ENCODE data around the gene NPHP4.

The NPHP4 gene

GRCh38 chr1:5992026-5992813 lies at the start of gene NPHP4:
Gene NPHP4 (minus strand): TSS chr1:5992425. CDS start chr1:5986289, 6,136 bp downstream.
- DNase-seq = peak; percentile 92

DNA sequence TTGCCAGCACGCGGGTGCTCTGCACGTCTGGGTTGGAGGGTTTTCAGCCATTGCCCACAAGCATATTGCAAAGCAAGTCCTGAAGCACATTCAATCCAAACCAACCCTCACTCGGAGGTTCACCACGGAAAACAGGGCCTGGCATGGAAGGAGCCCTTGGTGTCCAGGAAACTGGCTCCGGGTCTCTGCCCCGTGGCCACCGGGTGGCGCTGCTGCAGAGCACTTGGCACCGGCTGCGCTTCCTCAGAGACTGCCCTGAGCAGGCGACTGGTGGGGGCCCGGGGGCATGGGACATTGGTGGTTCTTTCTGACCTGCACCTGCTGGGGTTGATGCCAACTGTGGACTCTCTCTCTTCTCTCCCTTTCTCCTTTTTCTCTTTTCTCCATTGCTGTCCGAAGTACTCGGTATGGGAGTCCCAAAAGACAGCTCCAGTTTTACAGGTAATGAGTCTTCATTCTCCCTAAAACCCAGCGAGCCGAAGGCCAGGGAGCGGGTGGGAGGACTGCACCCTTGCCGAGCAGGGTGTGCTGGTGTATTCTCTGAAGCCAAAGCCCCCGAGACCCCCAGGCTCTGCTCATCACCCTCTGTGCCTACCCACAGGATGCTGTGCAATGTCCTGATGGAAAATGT lies 49.3 kb upstream of the NPHP4 start:
- no peak for DNase-seq

GRCh38 chr1:6040861-6041415 lies 48.7 kb upstream of the NPHP4 start:
- DNase-seq = no peak

- no peak for DNase-seq
Measured at GRCh38 chr1:6040444-6040843, 48.2 kb upstream of the NPHP4 start.

- DNase-seq = no peak
Measured at GRCh38 chr1:6039031-6039430, 46.8 kb upstream of the NPHP4 start.

DNA sequence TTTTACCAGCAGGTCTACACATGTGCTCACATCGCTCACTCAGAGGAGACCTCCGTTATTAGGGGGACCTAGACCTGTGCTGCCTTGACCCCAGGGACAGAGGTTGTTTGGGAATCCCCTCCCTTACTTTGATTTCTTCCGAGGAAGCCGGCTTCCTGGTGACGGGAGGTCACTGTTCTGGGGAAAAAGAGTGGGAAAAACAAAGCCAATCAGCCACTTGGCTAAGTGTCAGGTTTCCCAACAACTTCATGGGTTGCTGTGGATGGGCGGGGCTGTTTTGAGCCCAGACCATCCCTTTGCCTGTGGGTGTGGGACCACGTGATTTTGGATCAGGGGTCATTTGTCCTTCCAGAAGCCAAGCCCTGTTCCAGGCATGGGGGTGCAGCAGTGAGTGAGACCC lies 46.4 kb upstream of the NPHP4 start:
- DNase-seq = no peak

GRCh38 chr1:6037338-6037762 lies 45.1 kb upstream of the NPHP4 start:
- DNase-seq = no peak

DNA sequence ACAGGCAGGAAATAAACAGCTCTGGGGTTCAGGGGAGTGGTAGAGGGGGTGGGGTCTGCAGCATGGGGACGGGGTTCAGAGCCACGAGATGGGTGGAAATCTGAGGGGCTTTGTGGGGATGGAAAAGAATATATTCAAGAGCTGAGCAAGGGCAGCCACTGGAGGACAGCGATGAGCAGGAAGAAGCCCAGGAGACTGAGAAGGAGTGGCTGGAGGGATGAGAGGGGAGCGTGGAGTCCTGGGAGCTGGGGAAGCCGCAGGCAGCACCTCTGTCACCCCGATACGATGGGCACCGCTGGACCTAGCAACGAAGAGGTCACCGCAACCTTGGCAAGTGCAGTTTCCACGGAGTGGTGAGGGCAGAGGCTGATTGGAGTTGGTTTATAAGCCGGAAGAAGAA lies 43.5 kb upstream of the NPHP4 start:
- no peak for DNase-seq

DNA sequence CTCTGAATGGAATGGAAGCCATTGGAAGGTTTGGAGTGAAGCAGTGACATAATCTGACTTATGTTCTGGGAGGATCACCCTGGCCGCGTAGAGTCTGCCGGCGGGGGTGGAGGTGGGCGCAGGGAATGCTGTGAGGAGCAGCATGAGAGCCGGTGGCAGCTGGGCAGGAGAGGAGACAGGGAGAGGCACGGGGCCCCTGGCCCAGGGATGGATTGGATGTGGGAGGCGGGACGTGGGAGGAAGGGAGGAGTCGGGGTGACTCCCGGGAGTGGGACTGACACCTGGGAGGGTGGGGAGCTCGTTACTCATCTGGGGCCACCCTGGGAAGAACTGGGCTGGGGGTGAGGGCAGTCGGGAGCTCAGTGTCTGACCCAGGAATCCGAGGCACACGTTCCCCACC lies 43.1 kb upstream of the NPHP4 start:
- no peak for DNase-seq

- no peak for DNase-seq
Measured at GRCh38 chr1:6034750-6035096, 42.5 kb upstream of the NPHP4 start.

DNA sequence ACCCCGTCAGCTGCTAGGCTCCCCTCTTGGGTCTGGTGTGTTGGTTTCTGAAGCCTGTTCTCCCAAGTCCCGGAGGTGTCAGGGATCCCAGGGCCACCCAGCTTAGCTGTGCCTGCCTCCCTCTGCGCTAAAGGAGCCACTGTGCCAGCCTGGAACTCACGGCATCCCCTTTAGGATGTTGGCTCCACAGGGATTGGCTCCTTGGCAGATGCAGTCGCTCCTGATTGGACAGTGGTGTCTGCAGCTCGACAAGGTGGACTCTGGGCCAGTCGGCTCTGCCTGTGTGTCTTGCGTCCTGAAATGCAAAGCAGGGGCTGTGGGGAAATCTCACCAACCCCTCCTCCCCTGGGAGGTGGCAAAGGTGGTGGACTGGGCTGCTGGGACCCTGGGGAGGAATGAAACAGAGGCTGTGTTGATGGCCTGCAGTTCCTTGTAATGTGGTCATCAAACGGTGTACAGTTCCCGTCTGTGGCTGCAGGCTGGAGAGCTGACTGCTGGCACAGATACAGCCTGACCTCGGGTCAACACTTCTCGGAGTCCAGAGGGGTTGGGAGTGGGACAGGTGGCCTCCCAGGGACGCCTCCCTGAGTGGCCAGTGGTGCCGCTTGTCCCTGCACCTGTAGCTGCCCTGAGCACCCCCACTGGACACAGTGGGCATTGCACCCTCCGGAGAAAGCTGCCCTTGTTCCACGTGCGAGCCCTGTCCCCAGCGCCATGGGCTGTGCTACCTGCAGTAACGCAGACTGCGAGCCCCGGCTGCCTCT lies 41.9 kb upstream of the NPHP4 start:
- no peak for DNase-seq

- no peak for DNase-seq
Measured at GRCh38 chr1:6033124-6033523, 40.9 kb upstream of the NPHP4 start.

DNA sequence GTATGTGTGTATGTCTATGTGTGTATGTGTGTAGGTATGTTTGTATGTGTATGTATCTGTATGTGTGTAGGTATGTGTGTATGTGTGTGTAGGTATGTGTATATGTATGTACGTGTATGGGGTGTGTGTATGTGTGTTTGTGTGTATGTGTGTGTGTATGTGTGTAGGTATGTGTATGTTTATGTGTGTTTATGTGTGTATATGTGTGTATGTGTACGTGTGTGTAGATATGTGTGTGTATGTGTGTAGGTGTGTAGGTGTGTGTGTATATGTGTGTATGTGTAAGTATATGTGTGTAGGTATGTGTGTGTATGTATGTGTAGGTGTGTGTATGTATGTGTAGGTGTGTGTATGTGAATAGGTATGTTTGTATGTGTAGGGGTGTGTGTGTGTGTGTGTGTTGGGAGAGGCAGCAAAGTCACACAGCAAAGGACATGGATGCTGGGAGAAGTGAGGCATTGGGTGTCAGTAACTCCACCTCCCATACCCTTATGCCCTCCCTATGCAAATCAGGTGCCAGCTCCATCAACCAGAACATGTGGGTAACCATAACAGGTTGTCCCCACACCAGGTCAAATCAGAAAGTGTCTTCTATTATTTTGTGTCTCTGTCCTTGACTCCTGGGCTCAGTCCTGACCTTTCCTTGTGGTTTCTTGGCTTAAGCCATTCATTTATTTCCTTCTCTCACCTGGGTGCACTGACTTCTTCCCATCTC lies 38.5 kb upstream of the NPHP4 start:
- DNase-seq = no peak

GRCh38 chr1:6030132-6030531 lies 37.9 kb upstream of the NPHP4 start:
- DNase-seq = no peak

GRCh38 chr1:6029351-6029750 lies 37.1 kb upstream of the NPHP4 start:
- no peak for DNase-seq

DNA sequence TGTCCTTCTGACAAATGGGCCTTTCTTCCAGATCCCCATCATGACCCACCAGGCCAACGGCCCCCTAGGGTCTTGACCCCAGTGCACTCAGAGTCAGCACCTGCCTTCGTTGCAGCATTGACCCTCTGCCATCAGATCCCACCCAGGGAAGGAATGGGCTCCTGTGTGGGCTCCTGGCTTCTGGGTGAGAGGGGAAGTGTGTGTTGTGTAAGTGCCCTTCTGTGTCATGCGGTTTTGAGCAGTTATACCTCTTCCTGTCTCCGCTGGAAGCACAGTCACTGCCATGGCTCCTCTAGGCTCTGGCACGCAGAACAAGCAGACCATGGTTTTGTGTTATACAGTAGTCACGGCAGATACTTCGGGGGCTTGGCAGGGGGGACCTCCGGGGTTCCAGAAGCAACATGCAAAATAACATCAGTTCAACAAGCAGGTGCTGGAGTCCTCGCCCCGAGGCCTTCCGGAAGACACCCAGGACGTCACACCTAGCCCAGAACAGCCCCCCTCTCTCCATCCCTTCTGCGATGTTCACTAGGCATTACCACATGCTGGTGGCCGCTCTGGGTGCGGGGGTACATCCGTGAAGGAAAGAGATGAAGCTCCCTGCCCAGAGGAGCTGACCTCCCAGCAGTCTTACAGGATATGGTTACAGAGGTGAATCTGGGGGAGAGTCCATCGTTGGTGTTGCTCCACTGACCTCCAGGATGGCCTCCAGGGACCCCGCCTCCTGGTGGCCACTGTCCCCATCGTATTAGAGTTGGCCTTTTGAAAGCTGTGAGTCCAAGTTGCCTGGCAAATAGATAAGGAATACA lies 36.0 kb upstream of the NPHP4 start:
- DNase-seq = no peak

DNA sequence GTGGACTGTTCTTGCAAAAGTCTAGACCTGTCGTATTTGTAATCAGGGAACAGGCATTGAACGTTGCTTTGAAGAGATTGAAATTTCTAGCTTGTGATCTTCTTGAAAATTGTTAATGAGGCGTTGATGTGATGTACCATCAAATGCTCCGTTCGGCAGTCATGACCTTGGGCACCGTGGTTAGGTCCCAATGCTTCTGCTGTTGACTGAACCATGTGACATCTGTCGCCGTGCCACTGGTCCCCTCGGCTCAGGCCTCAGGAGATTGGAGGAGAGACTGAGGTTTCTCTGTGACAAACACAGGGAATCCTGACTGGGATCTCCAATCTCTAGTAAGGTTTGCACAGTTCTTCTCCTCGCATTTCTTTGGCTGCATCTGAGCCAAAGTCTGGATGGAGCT lies 35.4 kb upstream of the NPHP4 start:
- DNase-seq = no peak

GRCh38 chr1:6026095-6026809 lies 34.0 kb upstream of the NPHP4 start:
- peak; percentile 59 for DNase-seq

DNA sequence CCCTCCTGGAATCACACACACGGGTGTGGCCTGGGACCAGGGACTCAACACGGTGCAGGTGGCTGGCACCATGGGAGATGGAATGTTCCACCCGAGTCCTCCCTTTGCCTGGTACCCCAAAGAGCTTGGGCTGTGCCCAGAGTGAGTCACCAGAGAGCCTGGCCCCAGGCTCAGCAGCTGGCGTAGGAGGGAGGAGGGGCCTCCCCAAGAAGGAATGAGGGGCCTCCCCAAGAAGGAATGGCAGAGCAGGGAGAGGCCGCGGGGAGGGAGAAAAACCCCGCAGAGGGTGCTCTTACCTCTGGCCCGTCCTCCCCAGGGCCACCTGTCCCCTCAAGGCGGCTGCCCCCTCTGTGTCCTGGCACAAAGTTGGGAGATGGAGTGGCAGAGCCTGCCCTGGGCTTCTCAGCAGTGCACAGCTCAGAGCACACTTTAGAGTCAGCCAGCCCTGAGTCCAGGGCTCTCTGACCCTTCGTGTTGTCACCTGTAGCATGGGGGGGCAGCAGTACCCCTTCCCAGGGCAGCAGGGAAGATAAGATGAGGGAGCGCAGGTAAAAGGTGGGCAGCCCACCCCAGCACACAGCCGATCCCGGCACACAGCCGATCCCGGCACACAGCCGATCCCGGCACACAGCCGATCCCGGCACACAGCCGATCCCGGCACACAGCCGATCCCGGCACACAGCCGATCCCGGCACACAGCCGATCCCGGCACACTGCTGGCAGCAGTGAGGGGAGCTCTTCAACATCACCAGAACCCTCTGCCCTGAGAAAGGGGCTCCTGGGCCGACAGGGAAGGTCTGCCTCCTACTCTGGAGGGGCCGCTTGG lies 33.3 kb upstream of the NPHP4 start:
- DNase-seq = no peak

- no peak for DNase-seq
Measured at GRCh38 chr1:6024376-6024775, 32.2 kb upstream of the NPHP4 start.

GRCh38 chr1:6023346-6023745 lies 31.1 kb upstream of the NPHP4 start:
- no peak for DNase-seq
